Suprapubic skin (tissue), 3 donors: ENCODE data around the gene C9orf85.

Experiments
- POLR2AphosphoS5 ChIP-seq, 3 donors: sonication (generic); formaldehyde crosslinking; IDR thresholded peaks; one replicate each; pipeline ENCODE4 v1.6.1; 2017; ENCODE audit warnings: antibody characterized with exemption in 3 of 3
- TF ChIP-seq, protein P1 (sequence below), 2 donors: fragments of 200-600 bp in 1 of 2; fragments of 450-650 bp in 1 of 2; sonication (generic) in 1 of 2; IDR thresholded peaks; one replicate each; pipeline ENCODE4 v1.5.1; 2016 to 2019; ENCODE audit warnings: antibody characterized with exemption in 2 of 2, mild to moderate bottlenecking in 1 of 2, moderate library complexity in 1 of 2

DNA sequence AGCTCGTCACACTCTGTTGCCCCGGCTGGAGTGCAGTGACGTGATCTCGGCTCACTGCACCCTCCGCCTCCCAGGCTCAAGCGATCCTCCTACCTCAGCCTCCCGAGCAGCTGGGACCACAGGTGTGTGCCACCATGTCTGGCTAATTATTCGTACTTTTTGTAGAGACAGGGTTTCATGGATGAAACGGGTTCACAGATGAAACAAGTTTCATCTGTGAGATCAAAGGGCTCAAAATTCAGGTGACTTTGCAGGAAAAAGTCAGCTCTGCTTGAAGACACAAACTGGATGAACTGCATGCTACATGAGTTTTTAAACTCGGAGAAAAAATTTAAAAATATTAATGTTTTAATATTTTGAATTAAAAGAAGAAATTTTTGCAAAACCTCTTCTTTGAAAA is 24.9 kb upstream of the C9orf85 start:
- no peak for TF ChIP-seq POLR2AphosphoS5 (IDR thresholded peaks at IDR 0.05)
- TF ChIP-seq, protein P1, sequence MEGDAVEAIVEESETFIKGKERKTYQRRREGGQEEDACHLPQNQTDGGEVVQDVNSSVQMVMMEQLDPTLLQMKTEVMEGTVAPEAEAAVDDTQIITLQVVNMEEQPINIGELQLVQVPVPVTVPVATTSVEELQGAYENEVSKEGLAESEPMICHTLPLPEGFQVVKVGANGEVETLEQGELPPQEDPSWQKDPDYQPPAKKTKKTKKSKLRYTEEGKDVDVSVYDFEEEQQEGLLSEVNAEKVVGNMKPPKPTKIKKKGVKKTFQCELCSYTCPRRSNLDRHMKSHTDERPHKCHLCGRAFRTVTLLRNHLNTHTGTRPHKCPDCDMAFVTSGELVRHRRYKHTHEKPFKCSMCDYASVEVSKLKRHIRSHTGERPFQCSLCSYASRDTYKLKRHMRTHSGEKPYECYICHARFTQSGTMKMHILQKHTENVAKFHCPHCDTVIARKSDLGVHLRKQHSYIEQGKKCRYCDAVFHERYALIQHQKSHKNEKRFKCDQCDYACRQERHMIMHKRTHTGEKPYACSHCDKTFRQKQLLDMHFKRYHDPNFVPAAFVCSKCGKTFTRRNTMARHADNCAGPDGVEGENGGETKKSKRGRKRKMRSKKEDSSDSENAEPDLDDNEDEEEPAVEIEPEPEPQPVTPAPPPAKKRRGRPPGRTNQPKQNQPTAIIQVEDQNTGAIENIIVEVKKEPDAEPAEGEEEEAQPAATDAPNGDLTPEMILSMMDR (IDR thresholded peaks at IDR 0.05) = no peak
